Medulla oblongata (tissue), 1 donor: ENCODE measurements around the gene BMP2K.

ENCODE experiments used
- DNase-seq: peaks from one replicate; pipeline ENCODE4 v3.0.0-alpha.2; 2015; ENCODE audit errors: extremely low spot score

Gene BMP2K

DNA sequence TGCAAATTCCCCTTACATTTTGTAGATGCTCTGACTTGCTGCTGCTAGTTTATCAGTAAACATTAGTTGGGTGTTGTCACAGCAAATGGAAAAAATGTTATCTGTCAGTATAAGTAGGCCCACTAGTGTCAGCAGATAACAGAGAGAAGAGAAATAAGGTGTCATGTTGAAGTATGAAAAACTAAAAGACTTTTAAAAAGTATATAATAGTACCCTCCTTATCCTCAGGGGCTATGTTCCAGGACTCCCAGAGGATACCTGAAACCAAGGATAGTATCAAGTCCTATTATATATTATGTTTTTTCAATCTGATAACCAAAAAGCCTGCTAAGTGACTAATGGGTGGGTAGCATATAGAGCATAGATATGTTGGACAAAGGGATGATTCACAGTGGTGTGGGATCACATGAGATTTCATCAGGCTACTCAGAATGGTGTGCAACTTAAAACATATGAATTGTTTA, 11.6 kb upstream of the BMP2K start:
- DNase-seq: no peak

DNA sequence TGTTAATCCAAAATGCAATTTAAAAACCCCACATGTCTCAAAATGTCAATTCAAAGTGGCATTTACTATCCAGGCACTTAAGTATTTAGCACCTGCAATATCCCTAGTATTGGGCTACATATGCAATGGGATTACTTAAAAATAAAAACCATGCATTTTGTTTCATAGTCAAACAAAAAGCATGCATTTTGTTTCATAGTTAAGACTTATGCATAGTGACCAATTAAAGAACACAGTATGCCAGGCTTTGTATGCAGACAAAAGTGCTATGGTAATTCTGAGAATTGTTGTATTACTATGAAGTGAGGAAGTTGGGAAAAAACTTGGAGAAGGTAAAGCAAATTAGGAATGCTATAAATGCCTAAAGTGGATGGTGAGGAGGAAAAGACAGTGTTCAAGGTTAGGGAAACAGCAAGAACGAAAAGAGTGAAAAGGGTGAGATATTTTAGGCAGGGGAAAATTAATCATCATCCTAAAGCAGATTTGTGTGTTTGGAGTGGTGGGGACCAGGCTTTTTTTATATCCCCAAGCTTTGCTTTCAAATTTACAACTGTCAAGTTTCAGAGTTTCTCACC, 10.6 kb upstream of the BMP2K start:
- DNase-seq: no peak

DNA sequence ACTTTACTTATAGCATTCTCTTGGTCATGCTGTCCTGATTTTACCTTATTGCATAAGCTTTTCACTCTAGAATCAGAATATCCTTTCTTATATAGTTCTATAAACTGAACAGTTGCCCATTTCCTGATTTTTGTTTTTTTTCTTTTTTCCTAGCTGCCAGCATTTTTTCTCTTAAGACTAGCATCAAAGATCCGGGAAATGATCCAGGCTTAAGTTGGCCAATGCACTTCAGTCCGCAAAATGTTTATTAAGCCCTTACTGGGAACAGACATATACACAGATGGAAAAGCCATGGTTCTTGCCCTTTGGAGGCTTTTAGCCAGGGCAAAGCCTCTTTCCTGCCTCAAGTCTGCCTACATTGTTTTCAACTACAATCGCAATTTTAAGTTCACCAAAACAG, 10.1 kb upstream of the BMP2K start:
- peak; percentile 38 for DNase-seq

DNA sequence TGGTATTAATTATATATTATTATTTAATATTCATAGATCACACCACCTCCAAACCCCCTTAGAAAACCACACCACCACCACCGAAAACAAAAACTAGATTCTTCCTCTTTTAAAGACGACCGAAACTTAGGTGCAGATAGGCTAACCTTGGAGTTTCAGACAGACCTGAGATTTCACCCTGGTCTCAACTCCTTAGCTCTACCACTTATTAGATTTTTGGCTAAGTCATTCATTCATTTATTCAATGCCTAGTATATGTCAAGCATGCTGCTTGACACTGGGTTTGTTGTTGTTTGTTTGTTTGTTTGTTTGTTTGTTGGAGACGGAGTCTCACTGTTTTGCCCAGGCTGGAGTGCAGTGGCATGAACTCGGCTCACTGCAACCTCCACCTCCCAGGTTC, 9.5 kb upstream of the BMP2K start:
- no peak for DNase-seq

DNA sequence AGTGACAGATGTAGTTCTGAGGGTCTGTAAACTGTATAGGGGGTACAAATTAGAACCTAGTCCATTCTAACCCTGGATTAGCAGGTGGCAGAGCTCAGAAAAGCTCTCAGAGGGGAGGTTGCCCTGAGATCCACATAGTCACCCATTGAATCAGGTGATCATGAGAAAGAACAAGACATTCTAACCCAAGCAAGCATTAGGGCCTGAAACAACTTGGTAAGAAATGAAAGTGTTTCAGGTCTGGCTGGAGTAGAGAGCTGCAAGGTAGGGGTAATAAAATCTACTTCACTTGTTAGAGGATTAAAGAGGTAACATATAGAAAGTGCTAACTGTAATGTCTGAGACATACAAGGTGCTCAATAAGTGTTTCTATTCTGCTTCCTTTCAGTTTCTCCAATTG, 8.8 kb upstream of the BMP2K start:
- DNase-seq: no peak

DNA sequence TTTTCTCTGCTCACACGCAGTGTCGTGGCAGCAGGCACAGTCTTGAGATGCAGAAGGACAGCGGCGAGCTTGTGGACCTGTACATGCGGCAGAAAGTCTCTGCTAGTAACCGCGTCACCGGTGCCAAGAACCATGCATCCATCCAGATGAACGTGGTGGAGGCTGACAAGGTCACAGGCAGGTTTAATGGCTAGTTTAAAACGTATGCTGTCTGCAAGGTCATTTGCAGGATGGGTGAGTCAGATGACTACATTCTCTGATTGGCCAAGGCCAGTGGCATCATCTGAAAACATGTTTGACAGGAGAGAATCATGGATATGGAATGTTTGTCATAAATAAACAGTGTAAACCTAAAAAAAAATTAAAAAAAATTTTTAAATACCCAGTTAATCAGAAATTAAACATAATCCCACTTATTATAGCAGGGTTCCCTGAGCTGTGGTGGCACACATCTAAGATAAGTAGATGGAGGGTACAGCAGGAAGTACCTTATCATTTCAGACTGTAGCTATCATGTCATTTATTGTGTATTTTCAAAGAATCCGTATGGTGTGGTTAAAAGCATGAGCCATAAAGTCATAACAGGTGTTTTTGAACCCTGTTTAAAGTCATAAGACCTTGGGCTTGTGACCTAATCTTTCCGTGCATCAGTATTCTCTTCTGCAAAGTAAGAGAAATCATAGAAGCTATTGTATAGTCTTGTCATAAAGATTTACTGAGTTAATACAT, 7.5 kb upstream of the BMP2K start:
- no peak for DNase-seq

DNA sequence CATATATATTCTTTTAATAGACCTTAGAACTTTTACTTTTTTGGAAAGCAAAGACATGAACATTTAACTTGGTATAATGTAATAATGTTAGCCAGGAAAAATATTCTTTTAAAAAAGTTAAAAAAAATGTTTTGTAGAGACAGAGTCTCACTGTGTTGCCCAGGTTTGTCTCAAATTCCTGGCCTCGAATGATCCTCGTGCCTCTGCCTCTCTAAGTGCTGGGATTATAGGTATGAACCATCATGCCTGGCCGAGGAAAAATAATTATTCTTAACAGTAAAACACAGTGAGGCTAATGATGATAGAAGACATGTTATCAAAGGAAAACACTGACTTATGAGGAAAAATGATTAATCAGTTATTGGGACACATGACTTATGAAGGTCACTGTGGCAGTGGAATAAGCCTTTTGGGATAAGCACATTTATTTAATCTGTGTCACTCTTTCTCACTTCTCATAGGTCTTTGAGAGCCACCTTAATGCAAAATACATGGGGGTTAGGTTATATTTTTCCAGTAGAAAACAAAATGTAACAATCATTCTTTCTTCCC, 6.0 kb upstream of the BMP2K start:
- no peak for DNase-seq

DNA sequence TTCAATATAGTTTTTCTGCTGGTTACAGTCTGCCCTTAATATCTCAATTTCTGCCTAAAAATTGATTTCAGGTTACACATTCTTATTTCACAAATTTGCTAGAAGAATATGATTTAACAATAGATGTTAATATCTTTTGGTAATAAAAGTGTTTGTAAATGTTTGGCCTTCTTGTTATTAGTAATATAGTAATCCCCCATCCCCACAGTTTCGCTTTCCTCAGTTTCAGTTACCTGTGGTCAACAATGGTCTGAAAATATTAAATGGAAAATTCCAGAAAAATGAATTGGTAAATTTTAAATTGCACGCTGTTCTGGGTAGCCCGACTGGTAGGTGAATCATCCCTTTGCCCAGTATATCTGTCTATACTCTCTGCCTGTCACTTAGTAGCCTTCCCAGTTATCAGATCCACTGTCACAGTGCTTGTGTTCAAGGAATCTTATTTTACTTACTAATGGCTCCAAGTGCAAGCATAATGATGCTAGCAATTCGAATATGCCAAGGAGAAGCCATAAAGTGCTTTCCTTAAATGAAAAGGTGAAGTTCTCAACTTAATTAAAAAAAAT, 3.5 kb upstream of the BMP2K start:
- DNase-seq: no peak

DNA sequence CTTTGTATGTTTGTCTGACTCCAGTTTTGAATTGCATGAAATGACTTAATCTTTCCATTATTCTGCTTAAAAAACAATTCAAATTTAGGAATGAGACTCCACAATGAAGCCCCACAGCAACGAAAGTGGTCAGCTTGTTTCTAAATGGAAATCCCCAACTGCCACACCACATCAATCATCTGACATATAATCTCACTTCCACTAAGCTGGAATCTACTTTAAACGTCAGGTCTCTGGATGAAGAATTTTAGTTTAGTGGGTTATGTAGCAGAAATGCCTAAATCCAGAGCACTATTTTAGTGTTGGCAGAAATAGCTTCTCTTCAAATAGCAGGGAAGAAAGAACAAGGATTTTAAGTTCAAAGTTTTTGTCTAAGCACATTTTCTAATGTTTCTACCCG, 1.7 kb upstream of the BMP2K start:
- peak; percentile 32 for DNase-seq

DNA sequence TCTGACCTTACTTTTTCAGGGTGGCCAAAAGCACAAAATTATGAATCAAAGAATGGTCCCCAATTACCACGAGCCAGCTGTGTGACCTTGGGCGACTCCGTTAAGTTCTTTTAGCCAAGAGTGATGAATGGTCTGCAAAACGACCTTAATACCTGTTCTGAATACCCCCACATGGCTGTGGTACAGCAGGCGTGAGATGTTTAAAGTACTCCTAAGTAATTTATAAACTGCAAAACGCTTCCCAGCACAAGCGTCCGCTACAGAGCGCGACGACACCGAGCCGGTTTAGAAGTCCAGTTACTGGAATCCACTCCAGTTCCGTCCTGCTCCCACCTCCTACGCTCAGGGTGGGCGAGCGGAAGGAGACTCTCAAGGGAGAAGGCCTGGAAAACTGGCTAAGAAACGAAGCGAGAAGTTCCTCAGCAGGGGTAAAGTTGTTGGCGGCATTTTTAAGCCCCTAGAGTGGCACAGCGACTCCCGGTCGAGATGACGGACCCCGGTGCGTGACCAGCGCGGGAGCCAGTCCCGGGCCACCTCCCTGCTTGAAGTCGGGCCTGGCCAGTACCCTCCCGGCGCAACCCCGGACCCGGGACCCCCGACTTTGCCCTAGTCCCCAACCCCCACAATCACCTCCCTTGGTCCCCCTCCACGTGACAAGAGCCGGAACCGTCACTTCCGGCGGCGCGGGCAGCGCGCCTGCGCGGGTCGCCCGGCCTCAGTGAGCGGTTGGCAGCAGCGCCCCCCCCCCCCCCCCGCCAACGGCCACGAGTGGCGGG, 659 bp upstream of the BMP2K start:
- peak; percentile 93 for DNase-seq

DNA sequence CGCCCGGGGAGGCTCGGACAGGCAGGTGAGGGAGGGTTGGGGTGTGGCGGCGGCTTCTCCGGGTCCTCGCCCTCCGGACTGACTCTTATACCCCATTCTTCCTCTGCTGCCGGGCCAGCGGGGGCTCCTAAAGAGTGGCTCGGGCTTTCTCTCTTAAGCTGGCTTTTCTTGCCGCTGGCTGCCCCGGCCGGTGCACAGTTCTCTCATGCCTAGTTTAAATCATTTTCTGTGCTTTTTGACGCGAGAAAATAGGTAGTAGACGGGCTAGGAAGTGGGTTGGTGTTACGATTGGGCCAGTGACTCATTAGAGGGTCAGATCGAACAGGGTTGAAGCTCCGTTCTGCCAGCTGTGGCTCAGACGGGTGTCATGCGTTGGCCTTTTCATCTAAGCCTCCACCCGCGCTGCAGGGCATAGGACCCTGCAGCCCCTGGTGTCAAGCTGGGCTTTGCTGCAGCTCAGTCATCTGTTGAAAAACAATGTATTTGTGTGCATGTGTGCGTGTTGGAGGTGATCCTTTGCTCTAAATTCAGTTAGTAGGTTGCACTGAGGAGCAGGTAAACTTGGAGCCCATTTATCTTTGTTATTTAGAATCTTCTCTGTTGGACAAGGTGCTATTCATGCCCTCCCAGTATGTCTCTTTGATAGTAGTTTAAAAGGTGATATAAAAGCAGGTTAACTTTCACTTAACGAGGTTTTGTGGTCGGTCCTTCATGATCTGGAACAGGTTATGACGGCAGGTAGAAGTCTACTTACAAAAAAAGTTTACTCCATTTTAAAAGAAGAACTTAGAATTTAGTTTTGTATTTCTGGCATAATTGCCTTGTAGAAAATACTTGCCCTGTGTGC, 802 bp downstream of the BMP2K start:
- peak; percentile 55 for DNase-seq

DNA sequence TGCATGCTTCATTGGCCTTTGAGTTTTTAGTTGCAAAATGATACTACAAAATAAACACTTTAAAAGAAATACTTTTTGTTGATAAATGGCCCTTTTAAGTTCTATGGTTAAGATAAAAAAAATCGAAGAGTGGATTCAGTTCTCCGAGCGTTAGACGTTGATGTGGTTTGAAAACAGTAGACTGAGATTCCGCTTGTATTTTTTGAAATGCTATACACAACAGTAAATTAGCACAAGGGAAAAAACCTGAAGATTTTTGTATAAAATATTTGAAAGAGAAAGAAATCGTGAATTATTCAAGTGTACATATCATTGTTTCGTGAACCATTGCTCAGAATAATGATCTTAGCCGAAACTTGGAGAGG, 1.4 kb downstream of the BMP2K start:
- no peak for DNase-seq

DNA sequence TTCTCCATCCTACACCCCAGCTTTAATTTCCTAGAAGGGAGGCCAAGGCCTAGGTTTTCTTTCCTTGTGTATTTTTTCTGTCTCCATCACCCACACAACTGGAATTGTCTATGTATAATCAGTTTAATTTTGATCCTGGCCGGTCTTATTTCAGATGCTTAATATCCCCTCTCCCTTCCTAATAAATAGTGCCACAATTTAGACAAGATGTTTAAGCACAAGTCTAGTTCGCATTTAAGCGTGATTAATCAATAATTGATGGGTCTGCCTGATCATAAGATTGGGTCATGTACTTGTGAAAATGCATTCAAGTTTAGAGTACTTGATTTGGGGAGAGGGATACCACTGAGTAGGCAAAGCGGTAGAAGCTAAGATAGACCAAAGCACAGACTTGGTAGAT, 2.4 kb downstream of the BMP2K start:
- DNase-seq: no peak

DNA sequence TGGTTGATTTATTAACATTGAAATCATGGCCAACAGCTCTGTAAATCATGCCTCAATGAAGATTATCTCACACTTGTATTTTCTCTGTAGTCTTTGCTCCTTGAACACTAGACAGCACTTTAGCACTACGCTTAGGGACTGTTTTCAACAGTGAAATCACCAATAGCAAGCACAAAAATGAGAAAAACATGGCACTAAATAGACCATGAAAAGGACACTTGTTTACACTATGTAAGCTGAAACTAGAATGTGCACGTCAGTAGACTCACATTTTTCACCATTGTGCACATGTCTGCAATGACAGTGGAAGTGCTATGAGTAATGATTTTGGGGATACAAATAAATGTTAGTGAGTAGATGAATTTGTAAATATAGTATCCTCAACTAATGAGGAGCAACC, 3.1 kb downstream of the BMP2K start:
- peak; percentile 28 for DNase-seq

DNA sequence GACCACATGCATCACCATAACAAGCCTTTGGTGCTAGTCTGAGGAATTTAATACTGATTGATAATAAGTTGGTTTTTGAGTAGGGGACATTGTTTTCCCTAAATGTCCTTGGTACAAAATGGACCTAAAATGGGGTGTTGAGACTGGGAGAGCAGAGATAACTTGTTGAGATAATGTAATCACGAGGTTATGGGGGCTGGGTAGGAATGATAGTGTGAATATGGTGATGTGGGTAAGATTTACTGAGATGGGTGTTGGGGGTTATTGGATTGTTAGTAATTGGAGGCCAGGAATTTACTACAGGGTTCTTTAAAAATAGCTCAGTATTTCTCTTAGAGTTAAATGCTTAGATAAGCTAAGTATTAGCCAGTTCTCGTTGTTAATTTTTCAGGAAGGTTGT, 3.9 kb downstream of the BMP2K start:
- no peak for DNase-seq

DNA sequence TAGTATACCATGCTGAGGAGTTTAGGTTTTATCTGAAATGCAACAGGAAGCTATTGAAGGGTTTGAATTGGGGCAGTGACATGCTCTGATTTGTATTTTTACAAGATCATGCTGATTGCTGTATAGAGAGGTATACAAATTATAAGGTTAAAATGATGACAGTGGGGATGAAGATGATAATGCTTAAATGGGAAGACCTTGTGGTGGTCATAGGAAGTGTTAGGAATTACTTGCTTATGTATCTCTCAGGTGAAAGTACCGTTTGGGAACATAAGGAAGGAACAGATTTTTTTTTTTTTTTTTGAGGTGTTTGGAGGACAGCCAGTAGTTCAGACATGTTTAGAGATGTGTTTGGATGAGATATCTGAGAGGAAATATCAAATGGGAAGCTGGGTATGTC, 5.0 kb downstream of the BMP2K start:
- no peak for DNase-seq

DNA sequence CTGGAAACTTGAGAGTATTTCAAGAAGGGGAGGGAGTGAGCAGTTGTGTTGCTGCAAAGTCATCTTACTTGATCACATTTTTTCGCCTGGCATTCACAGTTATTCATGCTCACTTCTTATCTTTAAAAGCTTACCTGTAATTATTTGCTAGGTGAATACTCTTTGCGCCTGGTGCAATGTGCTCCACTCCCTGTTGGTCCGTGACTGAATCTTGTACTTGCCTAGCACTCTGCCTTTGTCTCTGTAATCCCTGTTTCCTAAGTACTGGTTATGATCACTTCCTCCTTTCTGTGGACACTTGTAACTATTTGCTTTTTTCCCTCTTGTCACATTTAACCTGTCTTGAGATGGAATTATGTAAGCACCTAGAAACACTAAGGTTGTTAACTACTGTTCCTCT, 5.8 kb downstream of the BMP2K start:
- DNase-seq: peak; percentile 27

DNA sequence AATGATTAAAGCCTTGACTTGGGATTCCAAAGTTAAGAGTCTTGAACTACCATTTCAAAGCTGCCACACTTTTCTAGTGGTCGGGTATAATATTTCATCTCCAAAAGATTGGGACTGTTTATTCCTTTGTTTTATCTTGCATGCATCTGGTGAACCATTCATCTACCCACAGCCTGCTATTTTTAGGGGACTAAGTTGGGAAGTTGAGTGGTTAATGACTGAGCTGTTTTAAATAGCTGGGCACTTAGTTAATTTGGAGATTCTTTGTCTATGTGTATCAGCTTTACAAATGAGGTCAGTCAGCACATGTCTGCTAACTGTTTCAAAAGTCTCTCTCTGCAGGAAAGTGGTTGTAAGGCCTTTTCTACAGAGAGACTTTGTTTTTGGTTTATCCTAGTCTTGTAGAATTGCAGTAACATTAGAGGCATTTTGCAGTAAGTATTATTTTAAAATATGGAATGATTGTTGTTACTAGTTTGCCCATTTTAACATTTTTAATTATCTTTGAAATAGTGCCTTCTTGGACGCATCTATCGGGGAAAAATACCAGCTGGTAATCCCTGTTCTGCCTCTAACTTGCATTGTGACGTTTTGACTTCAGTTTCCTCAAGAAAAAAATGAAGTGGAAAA, 8.2 kb downstream of the BMP2K start:
- DNase-seq: peak; percentile 39

DNA sequence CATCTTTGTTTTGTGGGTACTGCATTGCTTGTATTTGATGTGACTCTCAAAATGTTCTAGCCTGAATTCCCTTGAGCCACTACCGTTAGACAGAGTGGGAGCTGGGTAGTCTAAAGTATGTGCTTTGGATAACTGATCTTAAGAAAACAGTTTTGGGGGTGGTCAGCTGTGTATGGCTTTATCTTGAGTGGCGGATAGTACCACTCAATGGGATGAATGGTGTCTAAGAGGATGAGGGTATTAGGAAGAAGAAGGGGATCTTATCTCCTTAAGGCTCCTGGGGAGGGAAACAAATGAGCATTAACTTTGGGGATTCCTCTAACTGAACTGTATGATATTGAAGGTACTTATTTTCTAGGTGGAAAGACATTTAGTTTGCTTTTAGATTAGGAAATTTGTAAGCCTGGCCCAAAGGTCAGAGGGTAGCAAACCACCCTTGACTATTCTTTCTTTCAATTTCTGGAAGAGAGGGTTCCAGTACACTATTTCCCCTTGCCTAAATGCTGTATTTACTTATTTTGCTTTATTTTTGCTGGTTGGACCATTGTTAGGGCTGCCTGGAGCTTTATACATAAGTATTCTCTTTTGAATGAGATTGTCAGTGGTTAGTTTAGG, 11.3 kb downstream of the BMP2K start:
- DNase-seq: no peak

DNA sequence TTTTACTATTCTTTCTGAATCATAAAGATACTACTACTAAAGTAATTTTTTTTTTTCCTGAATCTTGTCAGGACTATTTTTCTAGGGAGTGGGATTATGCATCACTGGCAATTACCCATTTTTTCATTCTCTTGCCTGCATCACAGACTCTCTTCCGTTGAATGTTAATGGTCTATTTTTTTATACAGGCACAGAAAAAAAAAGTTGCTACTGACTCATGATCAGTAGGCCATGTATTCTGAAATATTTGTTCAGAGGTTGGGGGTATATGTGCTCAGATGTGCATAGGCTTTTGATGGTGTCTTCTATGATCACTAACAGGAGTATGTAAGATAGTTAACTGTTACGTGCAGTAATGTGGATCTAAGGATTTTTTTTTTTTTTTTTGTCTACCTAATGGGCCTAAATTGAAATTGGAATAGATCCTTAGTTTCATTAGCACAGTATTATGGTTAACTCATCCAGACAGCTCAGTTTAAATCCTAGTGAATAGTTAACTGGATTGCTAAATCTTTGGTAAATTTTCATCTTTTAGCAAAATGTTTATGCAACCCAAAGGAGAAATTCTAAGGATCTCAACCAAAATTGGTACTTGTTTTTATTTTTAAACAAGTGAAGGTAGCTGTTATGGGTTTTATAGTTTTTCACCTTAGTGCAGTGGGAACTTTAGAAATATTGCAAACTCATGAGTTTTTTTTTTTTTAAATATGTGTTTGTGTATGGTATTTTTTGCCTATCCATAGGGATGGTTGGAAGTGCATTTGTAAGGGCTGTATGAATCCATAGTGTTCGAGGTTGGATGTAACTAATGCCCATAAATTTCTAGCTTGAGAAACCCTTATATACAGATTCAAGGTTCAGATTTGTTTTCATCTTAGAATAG, 12.1 kb downstream of the BMP2K start:
- DNase-seq: no peak
